HG02571 (cell line): Measurements from ENCODE around the gene DTX1.
"Not testable (repeated sequence)": the region's sequence is repeated elsewhere in the genome, so short reads cannot be mapped to it uniquely, and the experiment has no call there.

Experiments used
- ATAC-seq: cut with Tn5 transposase; IDR thresholded peaks from one replicate; pipeline ENCODE4 v1.9.1; 2021; ENCODE audit warnings: mild to moderate bottlenecking, moderate library complexity; ENCODE audit not compliant: unreplicated experiment

DTX1 gene

DNA sequence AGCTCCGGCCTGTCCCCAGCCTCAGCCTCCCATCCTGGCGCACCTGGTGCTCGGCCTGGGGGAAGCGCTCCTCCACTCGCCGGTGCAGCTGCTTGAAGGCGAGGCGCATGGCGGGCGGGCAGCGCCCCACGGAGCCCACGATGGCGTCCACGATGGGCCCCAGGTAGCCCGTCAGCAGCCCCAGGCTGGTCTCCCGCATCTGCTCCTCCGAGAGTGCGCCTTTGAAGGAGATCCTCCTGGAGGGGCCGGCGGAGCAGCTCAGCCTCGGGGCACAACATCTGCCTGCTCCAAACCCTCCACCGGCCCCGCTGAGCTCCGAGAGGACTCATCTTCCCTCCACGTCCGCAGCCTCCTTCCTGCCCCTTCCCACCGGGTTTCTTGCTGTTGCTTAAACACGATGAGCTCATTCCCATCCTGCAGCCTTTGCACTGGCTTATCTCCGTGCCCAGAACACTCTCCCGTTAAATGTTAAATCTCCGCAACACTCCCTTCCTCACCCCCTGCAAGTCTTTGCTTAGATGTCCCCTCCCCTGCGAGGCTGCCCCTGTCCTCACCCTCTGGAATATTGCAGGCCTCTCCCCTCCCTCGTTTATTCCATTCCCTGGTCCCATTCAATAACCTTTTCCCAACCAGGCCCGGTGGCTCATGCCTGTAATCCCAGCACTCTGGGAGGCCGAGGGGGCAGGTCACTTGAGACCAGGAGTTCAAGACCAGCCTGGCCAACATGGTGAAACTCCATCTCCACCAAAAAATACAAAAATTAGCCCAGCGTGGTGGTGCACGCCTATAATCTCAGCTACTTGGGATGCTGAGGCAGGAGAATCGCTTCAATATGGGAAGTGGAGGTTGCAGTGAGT lies 55.7 kb downstream of the DTX1 start:
- ATAC-seq, result no peak

DNA sequence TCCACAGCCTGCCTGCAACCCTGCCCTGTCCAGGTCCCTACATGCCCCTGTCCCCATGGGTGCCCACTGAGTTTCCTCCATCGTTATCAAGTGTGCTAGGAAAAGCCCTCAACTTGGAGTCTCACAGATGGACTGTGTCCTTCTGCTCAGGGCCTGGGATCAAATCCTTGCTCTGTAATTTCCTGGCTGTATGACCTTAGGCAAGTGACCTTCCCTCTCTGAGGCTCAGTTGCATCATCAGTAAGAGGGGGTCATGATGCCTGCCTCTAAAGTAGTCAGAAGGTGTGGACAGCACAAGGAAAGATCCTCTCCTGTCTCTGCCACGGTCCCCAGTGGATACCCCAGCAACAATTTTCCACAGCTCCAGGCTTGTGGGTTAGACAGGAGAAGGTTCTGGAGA lies 56.9 kb downstream of the DTX1 start:
- no peak for ATAC-seq

GRCh38 chr12:113114447-113115178 lies 58.1 kb downstream of the DTX1 start:
- ATAC-seq, result no peak

- ATAC-seq, result no peak
Measured at GRCh38 chr12:113115455-113116126, 59.1 kb downstream of the DTX1 start.

DNA sequence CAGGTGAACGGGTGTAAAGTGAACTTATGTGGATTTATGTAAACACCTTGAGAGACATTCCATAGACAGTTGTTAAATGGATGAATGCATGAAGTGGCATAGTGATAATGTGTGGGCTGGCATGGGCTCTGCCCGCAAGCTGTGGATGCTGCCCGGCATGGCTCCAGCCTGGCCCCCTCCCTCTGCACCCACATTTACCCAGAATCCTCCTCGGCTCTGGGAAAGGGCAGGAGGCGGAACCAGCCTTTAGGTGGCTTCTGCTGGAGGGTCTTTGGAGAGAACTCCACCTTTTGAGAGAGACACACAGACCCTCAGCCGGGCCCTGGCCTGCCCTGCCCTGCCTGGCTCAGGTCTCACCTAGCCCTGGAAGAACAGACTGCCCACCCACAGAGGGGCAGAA lies 60.3 kb downstream of the DTX1 start:
- ATAC-seq, result no peak

DNA sequence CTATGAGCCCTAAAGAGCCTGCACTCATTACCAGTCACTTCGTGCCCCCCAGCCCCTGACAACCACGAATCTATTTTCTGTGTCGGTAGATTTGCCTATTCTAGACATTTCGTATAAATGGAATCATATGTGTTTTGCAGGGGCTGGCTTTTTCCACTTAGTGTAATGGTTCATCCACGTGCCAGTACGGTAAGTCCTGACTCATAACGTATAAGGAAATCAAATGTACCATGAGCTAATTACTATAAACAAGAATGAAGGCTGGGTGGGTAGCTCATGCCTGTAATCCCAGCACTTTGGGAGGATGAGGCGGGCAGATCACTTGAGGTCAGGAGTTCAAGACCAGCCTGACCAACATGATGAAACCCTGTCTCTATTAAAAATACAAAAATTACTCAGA lies 61.2 kb downstream of the DTX1 start:
- ATAC-seq, result not testable (repeated sequence)

DNA sequence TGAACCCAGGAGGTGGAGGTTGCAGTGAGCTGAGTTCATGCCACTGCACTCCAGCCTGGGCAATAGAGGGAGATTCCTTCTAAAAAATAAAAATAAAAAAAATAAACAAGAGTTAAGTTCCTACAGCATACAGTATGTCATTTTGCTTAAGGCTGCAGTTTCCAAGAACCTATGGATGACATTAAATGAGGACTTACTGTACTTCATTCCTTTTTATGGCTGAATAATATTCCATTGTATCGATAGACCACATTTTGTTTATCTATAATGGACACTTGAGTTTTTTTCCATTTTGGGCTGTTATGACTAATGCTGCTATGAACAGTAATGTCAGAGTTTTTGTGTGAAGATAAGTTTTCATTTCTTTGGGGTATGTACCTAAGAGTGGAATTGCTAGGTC lies 61.6 kb downstream of the DTX1 start:
- no peak for ATAC-seq

DNA sequence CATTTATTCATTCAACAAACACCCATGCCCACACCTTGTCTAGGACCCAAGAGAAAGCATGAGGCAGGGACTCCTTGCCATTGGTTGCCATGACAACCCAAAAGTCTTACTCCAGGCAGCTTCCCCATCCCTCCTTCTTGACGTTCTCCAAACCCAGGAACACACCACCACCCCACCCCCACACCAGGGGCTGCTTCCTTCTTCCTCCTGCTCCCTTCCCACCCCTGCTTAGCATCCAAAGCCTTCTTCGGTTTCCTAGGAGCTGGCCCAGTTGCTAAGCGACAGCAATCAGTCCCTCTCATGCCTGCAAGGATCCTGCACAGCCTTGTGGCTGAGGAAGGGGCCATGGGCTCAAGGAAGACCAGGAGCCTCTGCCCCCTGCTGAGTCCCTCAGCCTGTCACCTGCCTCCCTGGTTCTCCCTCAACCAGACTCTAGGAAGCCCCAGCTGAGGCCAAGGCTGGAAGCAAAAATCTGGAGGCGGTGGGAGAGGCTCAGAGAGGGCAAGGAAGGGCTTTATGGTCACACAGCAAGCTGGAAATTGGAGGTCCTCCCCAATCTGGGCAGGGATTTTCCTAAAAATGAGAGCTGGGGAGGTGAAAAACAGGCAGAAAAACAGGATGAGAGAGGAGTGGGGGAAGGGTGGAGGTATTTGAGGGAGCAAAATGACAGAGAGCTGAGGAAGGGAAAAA lies 63.6 kb downstream of the DTX1 start:
- no peak for ATAC-seq

- no peak for ATAC-seq
Measured at GRCh38 chr12:113120670-113121370, 64.3 kb downstream of the DTX1 start.

DNA sequence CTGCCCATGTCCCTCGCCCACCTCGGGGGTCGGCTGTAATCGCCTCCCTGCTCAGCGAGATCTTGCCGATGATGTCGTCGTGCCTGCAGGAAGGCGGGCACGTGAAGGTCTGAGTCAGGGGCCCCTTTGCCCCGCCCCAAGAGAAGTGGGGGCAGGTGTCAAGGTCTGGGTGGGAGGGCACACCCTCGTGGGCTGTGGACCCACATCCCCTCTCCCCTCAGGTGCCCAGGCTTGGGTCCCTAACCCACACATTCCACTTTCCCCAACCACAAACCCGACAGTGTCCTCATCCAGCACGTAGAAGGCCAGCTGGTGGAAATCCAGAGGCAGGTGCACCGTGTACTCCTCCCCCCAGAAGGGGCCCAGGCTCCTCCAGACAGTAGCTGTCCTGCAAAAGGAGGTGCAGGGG lies 71.3 kb downstream of the DTX1 start:
- ATAC-seq, result no peak

- no peak for ATAC-seq
Measured at GRCh38 chr12:113128802-113129663, 72.5 kb downstream of the DTX1 start.

GRCh38 chr12:113129664-113130456 lies 73.3 kb downstream of the DTX1 start:
- no peak for ATAC-seq

DNA sequence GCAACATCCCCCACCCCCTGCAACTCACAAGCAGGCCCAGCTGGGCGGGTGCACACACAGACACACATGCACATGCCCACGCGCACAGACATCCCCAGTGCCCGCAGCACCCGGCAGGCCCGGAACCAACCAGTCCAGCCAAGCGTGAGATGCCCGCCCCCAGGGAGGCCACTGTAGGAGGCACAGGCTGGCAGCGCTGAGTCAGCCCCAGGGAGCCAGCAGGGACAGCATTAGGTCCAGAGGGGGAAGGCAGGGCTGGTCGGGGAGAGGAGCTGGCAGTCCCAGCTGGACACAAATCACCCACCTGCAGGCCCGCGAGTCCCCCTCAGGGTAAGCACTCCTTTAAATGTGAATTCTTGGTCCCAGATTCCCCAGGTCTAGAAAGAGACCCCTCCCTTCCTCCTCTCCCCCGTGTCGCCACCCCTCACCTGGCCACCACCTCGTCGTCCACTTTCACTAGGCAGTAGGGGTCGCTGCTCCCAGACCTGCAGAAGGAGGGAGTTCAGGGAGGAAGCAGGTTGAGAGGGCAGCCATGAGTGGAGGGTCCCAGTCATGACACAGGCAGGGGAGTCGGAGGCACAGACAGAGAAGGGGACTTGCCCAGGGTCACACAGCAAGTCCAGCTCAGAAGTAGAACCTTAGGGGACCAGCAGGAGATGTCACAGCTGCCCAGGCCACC lies 74.1 kb downstream of the DTX1 start:
- ATAC-seq, result no peak

DNA sequence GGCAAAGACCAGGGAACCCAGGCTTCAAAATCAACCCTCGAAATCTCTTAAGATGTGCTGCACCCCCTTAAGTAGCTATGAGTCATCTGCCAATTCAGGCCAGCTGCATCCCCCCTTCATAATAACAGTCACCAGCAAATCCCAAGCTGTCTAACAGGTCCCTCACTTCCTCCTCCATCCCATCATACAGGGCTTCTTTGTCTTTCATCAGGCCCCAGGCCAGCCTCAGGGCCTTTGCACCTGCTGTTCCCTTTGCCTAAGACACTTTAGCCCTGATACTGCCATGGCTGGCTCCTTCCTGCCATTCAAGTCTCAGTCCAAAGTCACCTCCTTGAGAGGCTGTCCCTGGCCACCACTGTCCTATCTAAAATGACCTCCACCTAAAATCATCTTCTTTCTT lies 75.0 kb downstream of the DTX1 start:
- ATAC-seq, result no peak

DNA sequence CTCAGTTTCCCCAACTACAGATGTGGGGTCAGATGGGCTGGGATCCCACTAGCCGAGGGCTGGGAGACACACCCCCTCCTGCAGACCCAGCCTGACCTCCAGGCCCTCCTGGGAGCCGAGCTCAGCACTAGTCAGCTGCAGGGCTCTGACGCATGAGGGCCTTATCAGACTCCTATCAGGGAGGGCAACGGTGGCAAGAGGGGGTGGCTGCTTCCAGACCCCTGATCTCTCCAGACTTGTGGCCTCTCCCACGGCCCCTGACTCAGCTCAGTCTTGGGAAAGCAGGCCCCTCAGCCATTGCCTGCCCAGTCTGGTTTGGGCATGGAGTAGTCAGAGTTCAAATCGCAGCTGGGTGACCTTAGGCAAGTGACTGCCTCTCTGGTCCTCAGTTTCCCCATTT lies 76.5 kb downstream of the DTX1 start:
- no peak for ATAC-seq

DNA sequence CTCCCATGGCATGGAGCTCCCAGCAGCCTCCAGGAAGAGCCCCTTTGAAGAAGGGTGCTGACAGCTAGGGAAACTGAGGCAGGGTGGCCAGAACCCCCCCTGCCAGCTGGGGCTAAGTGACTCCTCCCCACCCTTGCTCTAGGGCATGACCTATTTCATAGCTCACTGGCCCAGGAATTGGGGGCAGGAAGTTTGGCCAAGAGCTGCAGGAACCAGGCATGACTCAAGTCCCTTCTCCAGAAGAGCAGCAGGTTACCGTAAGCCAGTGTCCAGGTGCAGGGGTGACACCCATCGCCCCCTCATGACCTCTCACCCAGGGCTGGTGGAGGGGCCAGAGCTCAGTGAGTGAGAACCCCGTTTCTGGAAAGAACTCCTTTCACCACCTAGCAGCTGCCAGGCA lies 77.1 kb downstream of the DTX1 start:
- ATAC-seq, result no peak

DNA sequence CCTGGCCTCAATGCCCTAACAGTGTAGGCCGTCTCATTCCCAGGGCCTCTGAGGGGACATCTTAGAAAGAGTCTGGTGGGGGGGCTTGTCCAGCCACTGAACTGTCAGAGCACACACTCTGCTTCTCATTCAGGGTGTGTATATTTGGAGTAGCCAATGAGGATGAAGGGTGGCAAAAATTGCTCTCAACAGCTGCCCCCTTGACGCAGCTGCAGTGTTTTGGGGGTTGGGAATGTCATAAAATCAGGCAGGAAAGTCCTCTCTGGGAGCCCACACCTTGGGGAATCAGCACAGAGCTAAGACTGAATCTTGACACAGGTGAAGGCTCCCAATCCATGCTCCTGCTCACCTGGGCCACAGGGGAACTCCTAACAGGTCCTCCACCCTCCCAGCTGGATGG lies 77.5 kb downstream of the DTX1 start:
- no peak for ATAC-seq

GRCh38 chr12:113134521-113134951 lies 78.0 kb downstream of the DTX1 start:
- ATAC-seq, result no peak
